ENCODE data around the gene KRT82. TPM values are rescaled to one million over a fixed set of nuclear protein-coding genes. Genes with fewer than 3 reads are reported as not detected.

Gene KRT82
- total and polyA plus RNA-seq, 3 donors from 2014 or later, result not detected

- Histone ChIP-seq H3K4me3 (no peak overlapping the region), H3K27ac (no peak overlapping the region), H3K4me1 (no peaks in the 10 kb centered on the region), H3K9me3 (no peaks in the 10 kb centered on the region), H3K36me3 (ENCODE audit: low read depth, missing control alignments) (no peaks in the 10 kb centered on the region), H3K27me3 (no peaks in the 10 kb centered on the region)
- TF ChIP-seq POLR2A (IDR thresholded peaks at IDR 0.05), result no peak
- TF ChIP-seq CTCF (IDR thresholded peaks at IDR 0.05), result no peak
- DNase-seq, result no peak
- intact Hi-C loops (cut with DNase I; ENCODE audit: low total_unique reads), result no loop called here
- 80 to 85% methylated on average over 3 of the region's 3 CpGs for WGBS, 2 donors
Measured at GRCh38 chr12:52353766-52354165, 52.4 kb downstream of the KRT82 start.

GRCh38 chr12:52352951-52353350 is 53.2 kb downstream of the KRT82 start:
- no peak overlapping the region for H3K27ac ChIP-seq
- intact Hi-C loops (cut with DNase I; ENCODE audit: low total_unique reads), result no loop called here
- WGBS, 2 donors, result 94 to 96% methylated on average over 2 of the region's 2 CpGs

GRCh38 chr12:52351196-52352059 is 54.7 kb downstream of the KRT82 start:
- H3K36me3 ChIP-seq (ENCODE audit: low read depth, missing control alignments), result no peaks in the 10 kb centered on the region
- intact Hi-C loops (cut with DNase I; ENCODE audit: low total_unique reads), result no loop called here
- no peak overlapping the region for H3K27ac ChIP-seq
- TF ChIP-seq POLR2A (IDR thresholded peaks at IDR 0.05) (no peak), CTCF (IDR thresholded peaks at IDR 0.05) (no peak)
- H3K4me3 ChIP-seq, result no peak overlapping the region
- no peaks in the 10 kb centered on the region for H3K9me3 ChIP-seq
- WGBS, 2 donors, result 85 to 89% methylated on average over 9 of the region's 9 CpGs
- no peaks in the 10 kb centered on the region for H3K27me3 ChIP-seq
- no peak for DNase-seq
- H3K4me1 ChIP-seq, result no peaks in the 10 kb centered on the region

More at GRCh38 chr12:52352951-52353350, 53.2 kb downstream of the KRT82 start:
- TF ChIP-seq POLR2A (IDR thresholded peaks at IDR 0.05) (no peak), CTCF (IDR thresholded peaks at IDR 0.05) (no peak)
- no peaks in the 10 kb centered on the region for H3K36me3 ChIP-seq (ENCODE audit: low read depth, missing control alignments)
- no peaks in the 10 kb centered on the region for H3K27me3 ChIP-seq
- no peak overlapping the region for H3K4me3 ChIP-seq
- H3K4me1 ChIP-seq, result no peaks in the 10 kb centered on the region
- DNase-seq, result no peak
- H3K9me3 ChIP-seq, result no peaks in the 10 kb centered on the region

GRCh38 chr12:52350786-52351185 is 55.3 kb downstream of the KRT82 start:
- Histone ChIP-seq H3K27ac (no peak overlapping the region), H3K27me3 (no peaks in the 10 kb centered on the region), H3K36me3 (ENCODE audit: low read depth, missing control alignments) (no peaks in the 10 kb centered on the region), H3K4me3 (no peak overlapping the region), H3K4me1 (no peaks in the 10 kb centered on the region), H3K9me3 (no peaks in the 10 kb centered on the region)
- DNase-seq, result no peak
- no peak for TF ChIP-seq POLR2A (IDR thresholded peaks at IDR 0.05)
- no peak for TF ChIP-seq CTCF (IDR thresholded peaks at IDR 0.05)
- intact Hi-C loops (cut with DNase I; ENCODE audit: low total_unique reads), result no loop called here
- 93% methylated on average over 5 of the region's 5 CpGs for WGBS, 2 donors

Data from testis (tissue), 3 donors.